GM12878 (cell line): ENCODE measurements around the gene BCL2L12. TPM values are rescaled to one million over a fixed set of nuclear protein-coding genes. Genes with fewer than 3 reads are reported as not detected.
"Not testable (repeated sequence)": the region's sequence is repeated elsewhere in the genome, so short reads cannot be mapped to it uniquely, and the experiment has no call there.

ENCODE experiments used
- ATAC-seq: fragments of 200-7000 bp; cut with Tn5 transposase; 3 replicates; pipeline ENCODE4 v1.9.1; 2020; ENCODE audit warnings: mild to moderate bottlenecking, moderate library complexity
- BruUV-seq: library from RNA; stranded (reverse); fragments of 400-500 nt; replicated peaks from 2 replicates; lab custom pipeline; 2021; lab: Mats Ljungman, UMichigan
- CTCF ChIA-PET: fragments of 300-600 bp; sonication (Branson Sonifier 250); formaldehyde crosslinking; extraction: SDS; loops from one replicate; lab custom pipeline; 2021; ENCODE audit warnings: inconsistent platforms; lab: Yijun Ruan, JAX
- POLR2A ChIA-PET: fragments of 350-600 bp; formaldehyde crosslinking; extraction: SDS; loops from one replicate; lab custom pipeline; 2021; ENCODE audit warnings: inconsistent platforms; lab: Charles Lee
- RAD21 ChIA-PET: fragments of 300-600 bp; sonication (Branson Sonifier 250); formaldehyde crosslinking; loops from one replicate; lab custom pipeline; 2023; ENCODE audit warnings: antibody characterized with exemption; ENCODE audit not compliant: unreplicated experiment; lab: Charles Lee
- SMC1A ChIA-PET: fragments of 300-600 bp; sonication (Branson Sonifier 250); formaldehyde crosslinking; loops from one replicate; lab custom pipeline; 2023; ENCODE audit not compliant: unreplicated experiment, uncharacterized antibody; lab: Charles Lee
- DNase-seq: peaks from one replicate; pipeline ENCODE4 v3.0.0-alpha.2; 2011; ENCODE audit warnings: low read depth, low spot score
- FAIRE-seq: peaks from 3 replicates; lab custom pipeline; 2011; peaks lifted over from hg19 to GRCh38; lab: Jason Lieb, UNC
- H2AFZ ChIP-seq: 2 replicates; pipeline ENCODE4 v1.6.0; 2011; ENCODE audit warnings: low read depth, low read length, control low read depth; ENCODE audit not compliant: control insufficient read depth
- H3K27ac ChIP-seq: 2 replicates; pipeline ENCODE4 v1.5.1; 2011; ENCODE audit warnings: control low read depth; ENCODE audit not compliant: control insufficient read depth, insufficient read depth
- H3K27me3 ChIP-seq, 2 experiments: replicated peaks in 1 of 2; 2 replicates each; pipeline versions ENCODE4 v1.6.0 to v1.6.1; 2011; ENCODE audit warnings: low read length in 1 of 2; ENCODE audit not compliant: control insufficient read depth in 2 of 2, insufficient read depth in 2 of 2
- H3K36me3 ChIP-seq, 2 experiments: 2 replicates each; pipeline ENCODE4 v1.5.1; 2011; ENCODE audit warnings: low read length in 1 of 2; ENCODE audit not compliant: control insufficient read depth in 2 of 2, insufficient read depth in 2 of 2
- H3K4me1 ChIP-seq: 2 replicates; pipeline ENCODE4 v1.6.1; 2011; ENCODE audit warnings: mild to moderate bottlenecking, low read length, moderate library complexity, mixed read lengths; ENCODE audit not compliant: control insufficient read depth, insufficient read depth
- H3K4me2 ChIP-seq: 2 replicates; pipeline ENCODE4 v1.6.0; 2011; ENCODE audit warnings: control low read depth; ENCODE audit not compliant: control insufficient read depth, insufficient read depth
- H3K4me3 ChIP-seq: fragments of 200-600 bp; sonication (generic); 2 replicates; pipeline ENCODE4 v1.5.1; 2016
- H3K79me2 ChIP-seq: 2 replicates; pipeline ENCODE4 v1.6.0; 2011; ENCODE audit warnings: low read length; ENCODE audit not compliant: control insufficient read depth, insufficient read depth
- H3K9ac ChIP-seq: 2 replicates; pipeline ENCODE4 v1.8.0; 2011; ENCODE audit warnings: low read length, control low read depth, mixed read lengths; ENCODE audit not compliant: control insufficient read depth, insufficient read depth
- H3K9me3 ChIP-seq: replicated peaks from 3 replicates; pipeline ENCODE4 v1.5.1; 2011; ENCODE audit warnings: mild to moderate bottlenecking, low read length; ENCODE audit not compliant: control insufficient read depth, insufficient read depth
- H4K20me1 ChIP-seq: 2 replicates; pipeline ENCODE4 v1.6.0; 2011; ENCODE audit not compliant: control insufficient read depth, insufficient read depth
- ATF7 ChIP-seq: fragments of 450-650 bp; IDR thresholded peaks from 2 replicates; pipeline ENCODE4 v1.6.1; 2016; ENCODE audit warnings: low read depth, mild to moderate bottlenecking
- CHD1 ChIP-seq: IDR thresholded peaks from 2 replicates; pipeline ENCODE4 v1.6.1; 2012; ENCODE audit warnings: low read depth, low read length, improper control_type of control experiment
- CREM ChIP-seq: IDR thresholded peaks from 2 replicates; pipeline ENCODE4 v1.6.1; 2014; ENCODE audit warnings: antibody characterized with exemption, low read depth
- FOXM1 ChIP-seq: IDR thresholded peaks from 2 replicates; pipeline ENCODE4 v1.6.1; 2012; ENCODE audit warnings: low read depth, mild to moderate bottlenecking, inconsistent platforms, low read length, moderate library complexity
- IRF4 ChIP-seq: IDR thresholded peaks from 2 replicates; pipeline ENCODE4 v1.6.1; 2011; ENCODE audit warnings: low read depth, low read length
- MEF2A ChIP-seq: IDR thresholded peaks from 2 replicates; pipeline ENCODE4 v1.6.1; 2011; ENCODE audit warnings: low read depth, mild to moderate bottlenecking, low read length, moderate library complexity; ENCODE audit not compliant: insufficient read depth
- MTA3 ChIP-seq: IDR thresholded peaks from 2 replicates; pipeline ENCODE4 v1.6.1; 2012; ENCODE audit warnings: low read length, inconsistent platforms, borderline replicate concordance
- WGBS: methylation state at CpG from one replicate; pipeline ENCODE4 v1.1.6; 2016; ENCODE audit warnings: low lambda C conversion rate; ENCODE audit not compliant: insufficient replicate concordance, insufficient coverage; ENCODE audit errors: missing lambda C conversion rate; 5-methylcytosine and 5-hydroxymethylcytosine counted together
- in situ Hi-C: fragments of 300-500 bp; cut with MboI; formaldehyde crosslinking; loops from 9 replicates; pipeline ENCODE4 v1.14.3; 2018; ENCODE audit warnings: mixed read lengths
- intact Hi-C: fragments of 100-400 bp; cut with micrococcal nuclease; formaldehyde crosslinking; loops from one replicate; pipeline ENCODE4 v1.14.2; 2022; ENCODE audit not compliant: unreplicated experiment
- polyA plus RNA-seq, 11 experiments: library from polyadenylated mRNA; depleted of rRNA in 4 of 11; unstranded in 6 of 11; stranded (reverse) in 5 of 11; fragments of >200 nt; fragmentation: Nextera tagmentation in 4 of 11; fragmentation: Illumina TruSeq in 1 of 11; extraction: Ambion mirVana in 4 of 11; extraction: Trizol in 1 of 11; gene quantifications; 1 replicate in 1 of 11; 2 replicates in 10 of 11; pipeline versions ENCODE4 v1.2.1 to v1.2.3, GENCODE V29; 2011 to 2016; ENCODE audit warnings: inconsistent platforms in 2 of 11, missing spikeins in 2 of 11, low read depth in 1 of 11
- total RNA-seq, 4 experiments: library from RNA; depleted of rRNA in 3 of 4; stranded (reverse); fragments of >200 nt in 3 of 4; fragmentation: Illumina TruSeq in 1 of 4; extraction: Trizol in 1 of 4; gene quantifications; 2 replicates each; pipeline versions ENCODE4 v1.2.1 to v1.2.3, GENCODE V29; 2013 to 2021
- TF ChIP-seq, protein P1 (sequence below): IDR thresholded peaks from 2 replicates; pipeline ENCODE4 v1.6.1; 2012; ENCODE audit warnings: low read depth, low read length, improper control_type of control experiment
- TF ChIP-seq, protein P2 (sequence below): fragments of 150-350 bp; IDR thresholded peaks from 2 replicates; pipeline ENCODE4 v1.6.1; 2014; ENCODE audit warnings: mild to moderate bottlenecking, low read depth, low read length

The BCL2L12 gene
- total and polyA plus RNA-seq, 10 of the 15 experiments (the other 5 are each of a cell fraction or from before 2014, with no cell fraction given): 1.8 to 143 (median 50.4) TPM

DNA sequence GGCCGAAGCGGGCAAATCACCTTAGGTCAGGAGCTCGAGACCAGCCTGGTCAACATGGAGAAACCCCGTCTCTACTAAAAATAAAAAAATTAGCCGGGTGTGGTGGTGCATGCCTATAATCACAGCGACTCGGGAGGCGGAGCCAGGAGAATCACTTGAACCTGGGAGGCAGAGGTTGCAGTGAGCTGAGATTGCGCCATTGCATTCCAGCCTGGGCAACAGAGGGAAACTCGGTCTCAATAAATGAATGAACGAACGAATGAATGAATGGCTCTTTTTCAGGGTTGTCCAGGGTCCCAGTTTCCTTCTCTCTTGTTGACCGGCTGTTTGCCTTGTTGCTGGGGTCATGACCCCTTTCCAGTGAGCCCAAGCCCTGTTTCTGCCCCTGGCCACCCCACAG lies 47.9 kb upstream of the BCL2L12 start:
- POLR2A ChIA-PET, BruUV-seq, ATAC-seq, H3K4me3 ChIP-seq, H4K20me1 ChIP-seq, H3K27ac ChIP-seq, RAD21 ChIA-PET, H3K9ac ChIP-seq, SMC1A ChIA-PET, H3K4me1 ChIP-seq, H3K4me2 ChIP-seq, H3K9me3 ChIP-seq, in situ Hi-C loops, FAIRE-seq, H3K27me3 ChIP-seq, H2AFZ ChIP-seq, DNase-seq, intact Hi-C loops, H3K79me2 ChIP-seq: not testable (repeated sequence)
- peaks cover 15 to 24% of the 10 kb centered on the region in 2 experiments for H3K36me3 ChIP-seq
- 97% methylated on average over 13 of the region's 13 CpGs for WGBS
- CTCF ChIA-PET: interaction anchor here (1.6 kb wide), 2 partner anchors 54 to 63 kb away, joined by 3 to 4 read pairs; no protein-coding TSS in a partner anchor

DNA sequence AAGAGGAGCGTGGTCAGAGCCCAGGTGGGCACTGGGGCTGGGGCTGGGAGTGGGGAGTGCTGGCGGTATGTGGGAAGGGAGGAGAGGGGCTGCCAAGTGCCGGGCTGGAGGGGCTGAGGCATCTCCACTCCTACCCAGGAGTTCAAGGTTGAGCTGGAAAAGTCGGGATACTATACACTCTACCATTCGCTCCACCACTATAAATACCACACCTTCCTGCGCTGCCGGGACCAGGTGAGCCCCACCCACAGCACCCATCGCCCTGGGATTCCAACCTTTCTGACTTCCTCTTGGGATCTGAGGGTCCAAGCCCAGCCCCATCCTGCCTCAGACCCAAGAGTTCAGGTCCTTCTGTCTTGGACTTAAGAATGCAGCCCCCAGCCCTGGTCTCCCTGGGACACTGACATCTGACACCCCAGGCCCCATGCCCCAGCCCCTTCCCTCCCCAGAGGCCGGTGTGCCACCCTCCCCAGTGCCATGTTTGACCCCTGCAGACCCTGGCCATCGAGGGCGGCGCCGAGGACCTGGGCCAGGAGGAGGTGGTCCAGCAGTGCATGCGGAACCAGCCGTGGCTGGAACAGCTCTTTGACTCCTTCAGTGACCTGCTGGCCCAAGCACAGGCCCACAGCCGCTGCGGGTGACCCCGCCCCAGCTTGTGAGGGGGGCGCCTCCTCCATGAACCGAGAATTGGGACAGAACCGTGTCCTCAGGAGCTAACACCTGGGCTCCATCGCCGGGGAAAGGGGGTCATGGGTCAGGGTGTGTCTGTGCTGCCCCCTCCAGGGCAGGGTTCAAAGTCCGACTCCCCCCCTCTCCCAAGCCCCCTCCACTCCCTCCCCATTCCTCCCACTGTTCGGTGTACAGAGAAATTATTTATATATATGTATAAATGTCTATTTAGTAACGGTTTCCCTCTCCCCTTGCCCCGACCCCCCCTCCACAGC lies 40.5 kb upstream of the BCL2L12 start:
- H3K36me3 ChIP-seq: peaks cover 10% of the 10 kb centered on the region in 2 experiments; a peak in 3 of 4 replicates
- H4K20me1 ChIP-seq: no peaks in the 10 kb centered on the region
- H3K9me3 ChIP-seq: no peaks in the 10 kb centered on the region
- no peak overlapping the region for H3K4me3 ChIP-seq
- no peak for FAIRE-seq
- WGBS: 95% methylated on average over 21 of the region's 27 CpGs
- SMC1A ChIA-PET: no interaction called here
- no TSS peak for BruUV-seq
- no peaks in the 10 kb centered on the region for H3K27me3 ChIP-seq
- no peaks in the 10 kb centered on the region for H3K4me1 ChIP-seq
- H3K79me2 ChIP-seq: no peaks in the 10 kb centered on the region
- POLR2A ChIA-PET: interaction anchor here (0.6 kb wide), 1 partner anchor 43 kb away, joined by 3 read pairs; no protein-coding TSS in a partner anchor
- RAD21 ChIA-PET: no interaction called here
- DNase-seq: no peak
- no peak overlapping the region for H3K9ac ChIP-seq
- no peak overlapping the region for H2AFZ ChIP-seq
- in situ Hi-C loops (no loop called here), intact Hi-C loops (no loop called here)
- no peak for ATAC-seq
- H3K27ac ChIP-seq: no peak overlapping the region
- H3K4me2 ChIP-seq: no peak overlapping the region
- CTCF ChIA-PET: no interaction called here
- no peak for TF ChIP-seq FOXM1
- TF ChIP-seq, protein P1, sequence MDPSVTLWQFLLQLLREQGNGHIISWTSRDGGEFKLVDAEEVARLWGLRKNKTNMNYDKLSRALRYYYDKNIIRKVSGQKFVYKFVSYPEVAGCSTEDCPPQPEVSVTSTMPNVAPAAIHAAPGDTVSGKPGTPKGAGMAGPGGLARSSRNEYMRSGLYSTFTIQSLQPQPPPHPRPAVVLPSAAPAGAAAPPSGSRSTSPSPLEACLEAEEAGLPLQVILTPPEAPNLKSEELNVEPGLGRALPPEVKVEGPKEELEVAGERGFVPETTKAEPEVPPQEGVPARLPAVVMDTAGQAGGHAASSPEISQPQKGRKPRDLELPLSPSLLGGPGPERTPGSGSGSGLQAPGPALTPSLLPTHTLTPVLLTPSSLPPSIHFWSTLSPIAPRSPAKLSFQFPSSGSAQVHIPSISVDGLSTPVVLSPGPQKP: no peak
- TF ChIP-seq ATF7: no peak
- TF ChIP-seq MEF2A: no peak
- TF ChIP-seq IRF4: no peak
- TF ChIP-seq, protein P2, sequence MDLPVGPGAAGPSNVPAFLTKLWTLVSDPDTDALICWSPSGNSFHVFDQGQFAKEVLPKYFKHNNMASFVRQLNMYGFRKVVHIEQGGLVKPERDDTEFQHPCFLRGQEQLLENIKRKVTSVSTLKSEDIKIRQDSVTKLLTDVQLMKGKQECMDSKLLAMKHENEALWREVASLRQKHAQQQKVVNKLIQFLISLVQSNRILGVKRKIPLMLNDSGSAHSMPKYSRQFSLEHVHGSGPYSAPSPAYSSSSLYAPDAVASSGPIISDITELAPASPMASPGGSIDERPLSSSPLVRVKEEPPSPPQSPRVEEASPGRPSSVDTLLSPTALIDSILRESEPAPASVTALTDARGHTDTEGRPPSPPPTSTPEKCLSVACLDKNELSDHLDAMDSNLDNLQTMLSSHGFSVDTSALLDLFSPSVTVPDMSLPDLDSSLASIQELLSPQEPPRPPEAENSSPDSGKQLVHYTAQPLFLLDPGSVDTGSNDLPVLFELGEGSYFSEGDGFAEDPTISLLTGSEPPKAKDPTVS: no peak
- no peak for TF ChIP-seq MTA3
- no peak for TF ChIP-seq CHD1
- no peak for TF ChIP-seq CREM
